Spleen (tissue), 7 donors: ENCODE data around the gene LCE1B.

Experiments
- POLR2A ChIP-seq, 3 donors: fragments of 450-650 bp; IDR thresholded peaks; one replicate each; pipeline ENCODE4 v1.5.1; 2017; ENCODE audit warnings: antibody characterized with exemption in 3 of 3, mild to moderate bottlenecking in 1 of 3
- POLR2AphosphoS5 ChIP-seq, 3 donors: sonication (generic); formaldehyde crosslinking; IDR thresholded peaks; one replicate each; pipeline ENCODE4 v1.5.1; 2017; ENCODE audit warnings: antibody characterized with exemption in 3 of 3
- TF ChIP-seq, protein P1 (sequence below), 11 experiments: fragments of 200-600 bp in 7 of 11; fragments of 450-650 bp in 4 of 11; sonication (generic) in 4 of 11; IDR thresholded peaks in 8 of 11; conservative IDR thresholded peaks in 3 of 11; 1 replicate in 7 of 11; 2 replicates in 4 of 11; pipeline versions ENCODE4 v1.4.0 to v1.8.0; 2016 to 2021; ENCODE audit warnings: antibody characterized with exemption in 11 of 11, inconsistent platforms in 4 of 11, mild to moderate bottlenecking in 1 of 11
- donor health status: DM: no; HTN: no; CAD: no; lungs with moderate emphysema.
- donor health status: DM: no; HTN: no; CAD: no.
- donor health status: DM: no; HTN: no; CAD: no.

- TF ChIP-seq, protein P1, sequence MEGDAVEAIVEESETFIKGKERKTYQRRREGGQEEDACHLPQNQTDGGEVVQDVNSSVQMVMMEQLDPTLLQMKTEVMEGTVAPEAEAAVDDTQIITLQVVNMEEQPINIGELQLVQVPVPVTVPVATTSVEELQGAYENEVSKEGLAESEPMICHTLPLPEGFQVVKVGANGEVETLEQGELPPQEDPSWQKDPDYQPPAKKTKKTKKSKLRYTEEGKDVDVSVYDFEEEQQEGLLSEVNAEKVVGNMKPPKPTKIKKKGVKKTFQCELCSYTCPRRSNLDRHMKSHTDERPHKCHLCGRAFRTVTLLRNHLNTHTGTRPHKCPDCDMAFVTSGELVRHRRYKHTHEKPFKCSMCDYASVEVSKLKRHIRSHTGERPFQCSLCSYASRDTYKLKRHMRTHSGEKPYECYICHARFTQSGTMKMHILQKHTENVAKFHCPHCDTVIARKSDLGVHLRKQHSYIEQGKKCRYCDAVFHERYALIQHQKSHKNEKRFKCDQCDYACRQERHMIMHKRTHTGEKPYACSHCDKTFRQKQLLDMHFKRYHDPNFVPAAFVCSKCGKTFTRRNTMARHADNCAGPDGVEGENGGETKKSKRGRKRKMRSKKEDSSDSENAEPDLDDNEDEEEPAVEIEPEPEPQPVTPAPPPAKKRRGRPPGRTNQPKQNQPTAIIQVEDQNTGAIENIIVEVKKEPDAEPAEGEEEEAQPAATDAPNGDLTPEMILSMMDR (IDR thresholded peaks at IDR 0.05 in 8 of 11, conservative IDR thresholded peaks at IDR 0.05 in 3 of 11): no peak
- no peak for TF ChIP-seq POLR2A (IDR thresholded peaks at IDR 0.05)
- TF ChIP-seq POLR2AphosphoS5 (IDR thresholded peaks at IDR 0.05): no peak
These were observed 36.9 kb upstream of the LCE1B start, which contains the start of gene LCE1F for GRCh38 chr1:152774875-152775274.
